ENCODE data around the gene NELFA.
A peak's percentile ranks its signal among the peaks of the same experiment; 100 is the strongest.

The NELFA gene

DNA sequence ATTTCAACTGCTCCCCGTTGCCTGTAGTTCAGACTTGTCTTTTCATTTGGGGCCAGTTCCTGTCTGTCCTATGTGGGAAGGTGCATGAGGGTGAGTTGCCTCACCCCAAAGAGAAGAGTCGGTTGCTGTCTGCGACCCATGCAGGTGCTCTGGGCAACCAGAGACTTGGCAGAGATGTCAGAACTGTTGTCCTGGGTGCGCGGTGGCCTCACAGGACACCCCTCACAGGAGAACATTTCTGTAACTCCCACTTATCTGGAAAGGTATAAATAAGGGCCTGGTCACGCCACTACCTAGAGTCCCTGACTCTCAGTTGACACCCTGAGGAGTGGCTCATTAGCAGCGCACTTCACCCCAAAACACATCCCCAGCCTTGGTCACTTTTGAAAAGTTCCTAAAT lies 40.6 kb upstream of the NELFA start:
- DNase-seq (ENCODE audit: low spot score), result no peak
- no peak for TF ChIP-seq CTCF (IDR thresholded peaks at IDR 0.05; ENCODE audit: poor library complexity, severe bottlenecking)
- no peak overlapping the region for H3K4me3 ChIP-seq (ENCODE audit: severe bottlenecking)
- no peaks in the 10 kb centered on the region for H3K9me3 ChIP-seq (ENCODE audit: severe bottlenecking)
- H3K27me3 ChIP-seq (ENCODE audit: insufficient read depth, poor library complexity, severe bottlenecking), result no peaks in the 10 kb centered on the region
- H3K4me1 ChIP-seq (ENCODE audit: insufficient read depth, poor library complexity, severe bottlenecking), result no peaks in the 10 kb centered on the region
- H3K36me3 ChIP-seq (ENCODE audit: low read depth), result no peaks in the 10 kb centered on the region
- ATAC-seq (ENCODE audit: low read depth), result no peak
- no peak overlapping the region for H3K27ac ChIP-seq (ENCODE audit: poor library complexity, severe bottlenecking)

DNA sequence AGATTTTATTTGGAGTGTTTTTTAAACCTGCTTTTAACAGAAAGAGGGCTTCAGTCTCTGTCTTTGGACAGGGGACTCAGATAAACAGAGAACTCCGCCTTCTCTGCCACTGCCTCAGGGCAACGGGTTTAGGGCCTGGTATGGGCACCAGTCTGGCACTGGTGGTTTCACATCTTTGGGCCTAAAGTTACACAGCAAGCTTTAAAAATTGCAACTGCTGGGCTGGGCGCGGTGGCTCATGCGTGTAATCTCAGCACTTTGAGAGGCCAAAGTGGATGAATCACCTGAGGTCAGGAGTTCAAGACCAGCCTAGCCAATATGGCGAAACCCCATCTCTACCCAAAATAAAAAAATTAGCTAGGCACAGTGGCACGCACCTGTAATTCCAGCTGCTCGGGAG lies 40.1 kb upstream of the NELFA start:
- Histone ChIP-seq H3K9me3 (ENCODE audit: severe bottlenecking) (no peaks in the 10 kb centered on the region), H3K4me1 (ENCODE audit: insufficient read depth, poor library complexity, severe bottlenecking) (no peaks in the 10 kb centered on the region), H3K36me3 (ENCODE audit: low read depth) (no peaks in the 10 kb centered on the region), H3K27ac (ENCODE audit: poor library complexity, severe bottlenecking) (no peak overlapping the region), H3K27me3 (ENCODE audit: insufficient read depth, poor library complexity, severe bottlenecking) (no peaks in the 10 kb centered on the region), H3K4me3 (ENCODE audit: severe bottlenecking) (no peak overlapping the region)
- no peak for TF ChIP-seq CTCF (IDR thresholded peaks at IDR 0.05; ENCODE audit: poor library complexity, severe bottlenecking)
- DNase-seq (ENCODE audit: low spot score) (no peak), ATAC-seq (ENCODE audit: low read depth) (no peak)

DNA sequence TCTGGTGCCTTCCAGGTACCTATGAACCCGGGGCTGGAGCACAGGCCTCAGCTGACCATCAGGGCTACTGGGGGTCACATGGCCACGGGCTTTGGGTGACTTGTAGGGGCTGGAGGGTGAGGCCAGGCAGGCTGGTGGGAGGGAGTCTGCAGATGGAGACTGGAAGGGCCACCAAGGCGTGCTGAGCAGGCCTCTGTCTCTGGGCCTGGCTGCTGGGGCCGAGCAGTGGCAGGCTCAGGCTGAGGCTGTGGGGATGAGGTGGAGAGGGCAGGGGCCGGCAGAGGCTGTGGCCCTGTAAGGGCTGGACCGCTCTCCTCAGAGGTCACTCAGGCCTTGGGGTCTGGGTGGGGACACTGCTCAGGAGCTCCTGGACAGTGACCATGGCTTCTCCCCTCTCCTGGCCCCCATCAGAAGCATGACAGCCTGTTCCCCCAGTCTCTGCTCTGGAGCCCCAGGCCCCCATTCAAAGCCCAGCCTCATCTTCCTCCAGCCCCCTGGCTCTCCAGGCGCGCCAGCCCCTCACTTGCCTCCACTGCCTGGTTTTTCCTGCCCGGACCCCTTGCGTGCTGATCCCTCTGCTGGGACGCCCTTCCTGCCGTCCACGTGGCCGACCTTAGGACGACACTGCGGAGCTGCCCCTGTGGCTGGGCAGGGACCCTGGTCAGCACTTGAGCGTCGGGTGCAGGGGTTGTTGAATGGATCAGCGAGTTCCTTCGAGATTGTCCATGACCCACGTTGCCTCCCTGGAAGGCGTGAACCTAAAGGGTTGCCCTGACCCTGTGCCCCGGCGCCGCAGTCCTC lies 39.2 kb upstream of the NELFA start:
- H3K9me3 ChIP-seq (ENCODE audit: severe bottlenecking), result no peaks in the 10 kb centered on the region
- no peak for TF ChIP-seq CTCF (IDR thresholded peaks at IDR 0.05; ENCODE audit: poor library complexity, severe bottlenecking)
- H3K4me1 ChIP-seq (ENCODE audit: insufficient read depth, poor library complexity, severe bottlenecking), result no peaks in the 10 kb centered on the region
- H3K27me3 ChIP-seq (ENCODE audit: insufficient read depth, poor library complexity, severe bottlenecking), result no peaks in the 10 kb centered on the region
- no peak for ATAC-seq (ENCODE audit: low read depth)
- H3K36me3 ChIP-seq (ENCODE audit: low read depth), result no peaks in the 10 kb centered on the region
- no peak overlapping the region for H3K4me3 ChIP-seq (ENCODE audit: severe bottlenecking)
- DNase-seq (ENCODE audit: low spot score), result peak; percentile 58
- no peak overlapping the region for H3K27ac ChIP-seq (ENCODE audit: poor library complexity, severe bottlenecking)

- DNase-seq (ENCODE audit: low spot score), result no peak
- TF ChIP-seq CTCF (IDR thresholded peaks at IDR 0.05; ENCODE audit: poor library complexity, severe bottlenecking), result no peak
- Histone ChIP-seq H3K4me3 (ENCODE audit: severe bottlenecking) (no peak overlapping the region), H3K27ac (ENCODE audit: poor library complexity, severe bottlenecking) (no peak overlapping the region), H3K36me3 (ENCODE audit: low read depth) (no peaks in the 10 kb centered on the region), H3K4me1 (ENCODE audit: insufficient read depth, poor library complexity, severe bottlenecking) (no peaks in the 10 kb centered on the region), H3K27me3 (ENCODE audit: insufficient read depth, poor library complexity, severe bottlenecking) (no peaks in the 10 kb centered on the region), H3K9me3 (ENCODE audit: severe bottlenecking) (no peaks in the 10 kb centered on the region)
- ATAC-seq (ENCODE audit: low read depth), result no peak
These were observed 38.4 kb upstream of the NELFA start for GRCh38 chr4:2047031-2047660.
